NB4 (cell line): Measurements from ENCODE around the gene DARS1.

Experiments used
- POLR2A ChIP-seq: IDR thresholded peaks from 2 replicates; pipeline ENCODE4 v1.6.1; 2011; ENCODE audit warnings: mild to moderate bottlenecking; ENCODE audit not compliant: insufficient read length; ENCODE audit errors: extremely low read depth
- TF ChIP-seq, protein P1 (sequence below): IDR thresholded peaks from one replicate; pipeline ENCODE4 v1.5.1; 2012; ENCODE audit warnings: low read depth, low read length

- TF ChIP-seq POLR2A, result no peak
- TF ChIP-seq, protein P1, sequence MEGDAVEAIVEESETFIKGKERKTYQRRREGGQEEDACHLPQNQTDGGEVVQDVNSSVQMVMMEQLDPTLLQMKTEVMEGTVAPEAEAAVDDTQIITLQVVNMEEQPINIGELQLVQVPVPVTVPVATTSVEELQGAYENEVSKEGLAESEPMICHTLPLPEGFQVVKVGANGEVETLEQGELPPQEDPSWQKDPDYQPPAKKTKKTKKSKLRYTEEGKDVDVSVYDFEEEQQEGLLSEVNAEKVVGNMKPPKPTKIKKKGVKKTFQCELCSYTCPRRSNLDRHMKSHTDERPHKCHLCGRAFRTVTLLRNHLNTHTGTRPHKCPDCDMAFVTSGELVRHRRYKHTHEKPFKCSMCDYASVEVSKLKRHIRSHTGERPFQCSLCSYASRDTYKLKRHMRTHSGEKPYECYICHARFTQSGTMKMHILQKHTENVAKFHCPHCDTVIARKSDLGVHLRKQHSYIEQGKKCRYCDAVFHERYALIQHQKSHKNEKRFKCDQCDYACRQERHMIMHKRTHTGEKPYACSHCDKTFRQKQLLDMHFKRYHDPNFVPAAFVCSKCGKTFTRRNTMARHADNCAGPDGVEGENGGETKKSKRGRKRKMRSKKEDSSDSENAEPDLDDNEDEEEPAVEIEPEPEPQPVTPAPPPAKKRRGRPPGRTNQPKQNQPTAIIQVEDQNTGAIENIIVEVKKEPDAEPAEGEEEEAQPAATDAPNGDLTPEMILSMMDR, result no peak
These were observed 39.9 kb downstream of the DARS1 start for GRCh38 chr2:135945526-135945925.
